Stomach smooth muscle (tissue), 2 donors: ENCODE results near the gene ANKRD24.
"Not testable (repeated sequence)": the region's sequence is repeated elsewhere in the genome, so short reads cannot be mapped to it uniquely, and the experiment has no call there.

ENCODE experiments used
- H3K27ac ChIP-seq: one replicate; pipeline ENCODE4 v1.7.0; 2013; ENCODE audit warnings: mild to moderate bottlenecking, low read length, inconsistent platforms
- H3K27me3 ChIP-seq, 2 donors: one replicate each; pipeline ENCODE4 v1.7.0; 2013; ENCODE audit warnings: low read length in 2 of 2; ENCODE audit not compliant: insufficient read depth in 2 of 2, control insufficient read depth in 1 of 2
- H3K36me3 ChIP-seq, 2 donors: one replicate each; pipeline ENCODE4 v1.7.0; 2013; ENCODE audit warnings: low read length in 2 of 2; ENCODE audit not compliant: control insufficient read depth in 2 of 2, insufficient read depth in 2 of 2
- H3K4me1 ChIP-seq: one replicate; pipeline ENCODE4 v1.7.0; 2013; ENCODE audit warnings: low read length; ENCODE audit not compliant: control insufficient read depth, insufficient read depth
- H3K4me3 ChIP-seq, 2 donors: one replicate each; pipeline ENCODE4 v1.7.0; 2013; ENCODE audit warnings: low read length in 2 of 2
- H3K9ac ChIP-seq, 2 donors: one replicate each; pipeline ENCODE4 v1.7.0; 2013; ENCODE audit warnings: low read length in 2 of 2, mild to moderate bottlenecking in 1 of 2
- H3K9me3 ChIP-seq, 2 donors: one replicate each; pipeline ENCODE4 v1.7.0; 2013; ENCODE audit warnings: low read length in 2 of 2; ENCODE audit not compliant: control insufficient read depth in 2 of 2
- donor health status: healthy.
- donor health status: Pancreatic carcinoma.

Gene ANKRD24

DNA sequence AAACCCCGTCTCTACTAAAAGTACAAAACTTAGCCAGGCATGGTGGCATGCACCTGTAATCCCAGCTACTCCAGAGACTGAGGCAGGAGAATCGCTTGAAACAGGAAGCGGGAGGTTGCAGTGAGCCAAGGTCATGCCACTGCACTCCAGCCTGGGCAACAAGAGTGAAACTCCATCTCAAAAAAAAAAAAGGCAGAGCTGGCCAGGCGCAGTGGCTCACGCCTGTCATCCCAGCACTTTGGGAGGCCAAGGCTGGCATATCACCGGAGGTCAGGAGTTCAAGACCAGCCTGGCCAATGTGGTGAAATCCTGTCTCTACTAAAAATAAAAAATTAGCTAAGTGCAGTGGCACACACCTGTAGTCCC is 91.8 kb downstream of the ANKRD24 start:
- not testable (repeated sequence) for H3K9ac ChIP-seq, H3K4me1 ChIP-seq, H3K4me3 ChIP-seq, H3K36me3 ChIP-seq, H3K9me3 ChIP-seq, H3K27ac ChIP-seq
- peaks cover 7 to 11% of the 10 kb centered on the region in 2 donors for H3K27me3 ChIP-seq
